GM12874 (cell line): Measurements from ENCODE around the gene CADPS2.

Source experiments
- TF ChIP-seq, protein P1 (sequence below): IDR thresholded peaks from 2 replicates; pipeline ENCODE4 v1.5.1; 2011; ENCODE audit warnings: low read depth, mild to moderate bottlenecking, control low read depth, low read length, moderate library complexity; ENCODE audit not compliant: insufficient read depth

CADPS2 gene

DNA sequence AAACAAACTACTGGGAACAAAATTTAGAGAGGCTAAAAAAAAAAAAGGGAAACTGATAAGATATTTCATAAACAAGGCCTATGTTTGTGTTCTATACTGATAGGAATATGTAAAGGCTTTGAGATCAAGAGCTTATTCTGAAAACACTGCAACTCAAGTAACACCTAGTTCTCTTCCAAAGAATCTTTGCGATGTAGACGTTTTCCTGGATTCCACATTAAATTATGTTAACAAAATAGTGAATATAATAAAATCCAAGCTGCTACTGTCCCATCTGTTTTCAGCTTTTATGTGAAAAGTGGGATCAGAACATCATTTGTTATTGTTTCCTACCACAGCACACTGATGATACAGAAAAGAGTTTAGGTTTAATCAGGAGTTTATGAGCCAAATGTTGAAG lies 130.6 kb downstream of the CADPS2 start:
- TF ChIP-seq, protein P1, sequence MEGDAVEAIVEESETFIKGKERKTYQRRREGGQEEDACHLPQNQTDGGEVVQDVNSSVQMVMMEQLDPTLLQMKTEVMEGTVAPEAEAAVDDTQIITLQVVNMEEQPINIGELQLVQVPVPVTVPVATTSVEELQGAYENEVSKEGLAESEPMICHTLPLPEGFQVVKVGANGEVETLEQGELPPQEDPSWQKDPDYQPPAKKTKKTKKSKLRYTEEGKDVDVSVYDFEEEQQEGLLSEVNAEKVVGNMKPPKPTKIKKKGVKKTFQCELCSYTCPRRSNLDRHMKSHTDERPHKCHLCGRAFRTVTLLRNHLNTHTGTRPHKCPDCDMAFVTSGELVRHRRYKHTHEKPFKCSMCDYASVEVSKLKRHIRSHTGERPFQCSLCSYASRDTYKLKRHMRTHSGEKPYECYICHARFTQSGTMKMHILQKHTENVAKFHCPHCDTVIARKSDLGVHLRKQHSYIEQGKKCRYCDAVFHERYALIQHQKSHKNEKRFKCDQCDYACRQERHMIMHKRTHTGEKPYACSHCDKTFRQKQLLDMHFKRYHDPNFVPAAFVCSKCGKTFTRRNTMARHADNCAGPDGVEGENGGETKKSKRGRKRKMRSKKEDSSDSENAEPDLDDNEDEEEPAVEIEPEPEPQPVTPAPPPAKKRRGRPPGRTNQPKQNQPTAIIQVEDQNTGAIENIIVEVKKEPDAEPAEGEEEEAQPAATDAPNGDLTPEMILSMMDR, result no peak

DNA sequence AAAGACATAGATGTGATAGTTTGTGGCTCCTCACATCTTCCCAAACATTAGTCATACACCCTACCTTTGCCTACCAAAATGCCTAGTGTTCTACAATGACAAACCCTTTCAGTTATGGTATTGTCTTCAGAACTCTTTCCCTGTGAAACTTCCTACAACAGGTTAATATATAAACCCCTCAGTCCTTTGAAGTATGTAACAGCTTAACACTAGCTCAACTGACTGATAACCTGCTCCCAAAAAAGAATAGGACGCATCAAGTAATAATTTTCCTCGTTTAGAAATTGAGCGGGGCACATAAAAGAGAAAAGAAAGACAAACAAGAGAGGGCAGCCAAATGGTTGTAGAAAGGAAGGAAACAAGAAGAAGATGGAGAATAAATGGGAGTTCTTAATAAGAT lies 133.7 kb downstream of the CADPS2 start:
- TF ChIP-seq, protein P1, result no peak

DNA sequence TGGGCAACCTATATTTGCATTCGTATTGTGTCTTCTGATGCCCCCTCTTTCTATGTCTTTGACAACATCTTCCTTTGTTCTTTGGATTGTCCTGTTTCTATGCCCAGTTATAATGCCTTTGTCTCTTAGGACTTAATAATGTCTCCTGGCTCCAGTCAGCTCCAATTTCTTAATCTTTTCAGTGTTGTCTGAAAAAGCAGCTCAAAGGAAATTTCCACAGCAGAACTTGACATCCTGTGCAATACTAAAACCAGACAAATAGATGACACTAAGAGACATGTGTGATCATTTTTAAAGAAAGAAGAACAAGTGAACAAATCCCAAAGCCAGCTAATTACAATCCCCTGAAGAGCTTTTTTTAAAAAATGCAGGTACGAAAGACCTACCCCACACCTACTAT lies 135.9 kb downstream of the CADPS2 start:
- TF ChIP-seq, protein P1, result no peak

DNA sequence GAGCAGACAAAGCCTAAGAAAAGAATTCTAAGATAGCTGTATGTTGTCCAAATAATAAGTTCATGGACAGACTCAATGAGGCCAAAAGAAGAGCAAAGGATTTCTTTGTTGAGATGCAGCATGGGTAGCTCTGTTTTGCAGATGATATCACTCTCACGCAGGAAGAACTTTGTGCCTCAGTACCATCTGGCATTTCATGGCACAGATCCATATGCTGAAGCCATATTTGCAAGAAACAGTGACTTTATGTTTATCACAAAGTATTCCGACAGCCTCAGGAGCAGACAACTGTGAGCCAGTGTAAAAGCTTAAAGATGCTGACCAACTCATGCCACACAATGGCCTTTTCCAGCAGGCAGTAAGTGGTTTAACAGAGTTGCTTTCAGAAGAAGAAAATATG lies 138.1 kb downstream of the CADPS2 start:
- TF ChIP-seq, protein P1, result no peak

DNA sequence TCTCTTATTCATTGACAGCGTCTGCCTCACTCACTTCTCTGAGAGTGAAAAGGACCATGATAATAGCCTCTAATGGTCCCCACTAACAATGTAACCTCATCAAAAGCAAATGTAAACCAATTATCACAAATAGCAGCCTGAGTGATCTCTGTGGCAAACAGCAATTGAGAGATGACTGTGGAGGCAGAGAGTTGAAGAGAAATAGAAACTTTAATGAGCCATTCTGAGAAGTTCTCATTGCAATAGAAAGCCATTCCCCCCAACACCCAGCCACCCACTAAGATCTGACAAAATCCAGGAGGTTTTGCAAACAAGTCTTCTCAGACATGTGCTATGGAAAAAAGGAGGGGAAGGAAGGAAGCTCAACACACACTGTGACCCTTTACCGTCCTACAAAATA lies 139.3 kb downstream of the CADPS2 start:
- TF ChIP-seq, protein P1, result no peak

DNA sequence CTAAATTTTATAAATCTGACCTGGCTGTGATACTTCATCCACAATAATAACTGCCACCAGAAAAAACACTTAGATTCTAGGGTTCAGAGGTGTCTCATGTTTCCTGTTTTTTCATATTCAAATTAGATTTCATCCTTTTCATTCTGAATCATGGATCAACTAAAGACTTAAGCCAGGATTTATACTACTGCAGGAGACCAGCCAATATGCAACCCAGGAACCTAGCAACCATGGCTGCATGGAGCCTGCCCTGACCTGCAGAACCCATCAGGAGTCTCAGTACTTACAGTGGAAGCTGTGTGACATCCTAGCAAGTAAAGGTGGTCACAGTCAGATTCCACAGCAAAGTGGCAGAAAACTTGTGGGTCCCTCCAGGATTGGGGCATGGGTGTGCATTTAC lies 143.0 kb downstream of the CADPS2 start:
- TF ChIP-seq, protein P1, result no peak

DNA sequence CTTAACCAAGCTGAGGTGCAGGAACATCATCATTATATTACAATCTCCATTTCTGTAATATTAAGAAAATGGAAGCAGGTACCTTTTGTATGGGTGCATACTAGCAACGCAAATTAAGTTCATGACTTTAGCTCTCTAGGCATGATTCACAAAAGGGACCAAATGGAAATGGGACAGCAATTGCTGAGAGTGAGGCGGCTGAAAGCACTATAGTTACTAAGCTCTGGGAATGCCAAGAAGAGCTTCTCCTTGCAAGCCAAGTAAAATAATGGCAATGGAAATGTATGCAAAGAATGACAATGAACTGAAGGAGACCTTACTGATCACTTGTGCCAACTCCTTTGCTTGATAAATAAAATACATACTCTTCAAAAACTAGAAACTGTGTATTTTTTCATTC lies 147.3 kb downstream of the CADPS2 start:
- TF ChIP-seq, protein P1, result no peak

DNA sequence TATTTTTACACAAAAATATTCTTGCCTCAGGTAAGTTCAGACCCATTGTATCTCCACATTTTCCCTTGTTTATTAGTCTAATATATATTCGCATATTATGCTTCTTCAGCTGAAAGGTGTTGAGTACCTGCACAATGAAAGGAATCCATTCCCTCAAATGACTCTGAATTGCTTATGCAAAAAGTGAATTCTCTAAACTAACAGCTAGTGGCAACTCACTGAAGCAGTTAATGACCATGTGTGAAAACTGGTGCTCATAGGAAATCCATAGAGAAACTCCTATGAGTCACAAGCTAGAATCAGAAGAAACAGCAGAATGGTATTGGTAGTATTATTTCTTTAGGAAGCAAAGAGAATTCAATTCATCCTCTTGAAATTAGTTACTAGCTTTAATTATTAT lies 150.1 kb downstream of the CADPS2 start:
- TF ChIP-seq, protein P1, result no peak
